Panc1 (cell line): ENCODE results near the gene LYRM4. TPM values are rescaled to one million over a fixed set of nuclear protein-coding genes. Genes with fewer than 3 reads are reported as not detected.

ENCODE experiments used
- ATAC-seq: fragments of 200-7000 bp; cut with Tn5 transposase; 2 replicates; pipeline ENCODE4 v1.9.1; 2020; ENCODE audit warnings: mild to moderate bottlenecking, moderate library complexity
- BruUV-seq: library from RNA; stranded (reverse); fragments of 400-500 nt; replicated peaks from 2 replicates; lab custom pipeline; 2021; lab: Mats Ljungman, UMichigan
- CTCF ChIA-PET: fragments of 300-600 bp; sonication (Branson Sonifier 250); formaldehyde crosslinking; loops from one replicate; lab custom pipeline; 2022; ENCODE audit warnings: antibody characterized with exemption; lab: Charles Lee
- POLR2A ChIA-PET: fragments of 300-600 bp; sonication (Branson Sonifier 250); formaldehyde crosslinking; loops from one replicate; lab custom pipeline; 2022; ENCODE audit warnings: antibody characterized with exemption; lab: Charles Lee
- DNase-seq: peaks from one replicate; pipeline ENCODE4 v3.0.0-alpha.2; 2010; ENCODE audit warnings: low read depth, low spot score
- H3K27ac ChIP-seq: 2 replicates; pipeline ENCODE4 v1.5.1; 2011; ENCODE audit warnings: mild to moderate bottlenecking, low read length, inconsistent platforms
- H3K27me3 ChIP-seq: fragments of 200-500 bp; sonication (Bioruptor generic); 2 replicates; pipeline ENCODE4 v1.6.0; 2014; ENCODE audit warnings: low read length, inconsistent platforms; ENCODE audit not compliant: control insufficient read depth, insufficient read depth
- H3K36me3 ChIP-seq: fragments of 200-500 bp; sonication (Bioruptor generic); 2 replicates; pipeline ENCODE4 v1.5.1; 2014; ENCODE audit warnings: inconsistent platforms, mild to moderate bottlenecking, low read length, moderate library complexity; ENCODE audit not compliant: control insufficient read depth, insufficient read depth
- H3K4me1 ChIP-seq: 2 replicates; pipeline ENCODE4 v1.5.1; 2011; ENCODE audit warnings: inconsistent platforms, mild to moderate bottlenecking, low read length, moderate library complexity; ENCODE audit not compliant: control insufficient read depth, insufficient read depth
- H3K4me3 ChIP-seq, 2 experiments: 2 replicates each; pipeline ENCODE4 v1.5.1; 2011 to 2012; ENCODE audit warnings: low read depth in 2 of 2, low read length in 2 of 2, mild to moderate bottlenecking in 2 of 2, inconsistent platforms in 1 of 2, moderate library complexity in 1 of 2
- H3K9me3 ChIP-seq: fragments of 200-500 bp; sonication (Bioruptor generic); 2 replicates; pipeline ENCODE4 v1.5.1; 2014; ENCODE audit warnings: low read depth, mild to moderate bottlenecking, inconsistent platforms, low read length, moderate library complexity; ENCODE audit not compliant: control insufficient read depth, insufficient read depth
- CTCF ChIP-seq: fragments of 450-650 bp; IDR thresholded peaks from 2 replicates; pipeline ENCODE4 v1.5.1; 2017; ENCODE audit warnings: mild to moderate bottlenecking
- POLR2AphosphoS5 ChIP-seq: IDR thresholded peaks from 2 replicates; pipeline ENCODE4 v1.6.1; 2012; ENCODE audit warnings: mild to moderate bottlenecking, low read depth, low read length, moderate library complexity
- REST ChIP-seq, 2 experiments: IDR thresholded peaks; 2 replicates each; pipeline ENCODE4 v1.6.1; 2011 to 2012; ENCODE audit warnings: low read depth in 2 of 2, control low read depth in 1 of 2, low read length in 1 of 2, mild to moderate bottlenecking in 1 of 2, moderate library complexity in 1 of 2; ENCODE audit not compliant: insufficient read depth in 1 of 2
- SIN3A ChIP-seq: IDR thresholded peaks from 2 replicates; pipeline ENCODE4 v1.6.1; 2012; ENCODE audit warnings: low read depth, mild to moderate bottlenecking, low read length, moderate library complexity, borderline replicate concordance; ENCODE audit not compliant: insufficient read depth
- TCF7L2 ChIP-seq: IDR thresholded peaks from 2 replicates; pipeline ENCODE4 v1.6.1; 2011; ENCODE audit warnings: mild to moderate bottlenecking, low read depth, low read length, inconsistent platforms
- in situ Hi-C: cut with HindIII; loops from 2 replicates; pipeline ENCODE4 v1.10.0; 2016; ENCODE audit warnings: low sequenced_read_pairs, low pct_unique_long_range_greater_than_20kb
- intact Hi-C: fragments of 100-400 bp; cut with micrococcal nuclease; formaldehyde crosslinking; loops from one replicate; pipeline ENCODE4 v1.10.0; 2022; ENCODE audit not compliant: unreplicated experiment
- total RNA-seq: library from RNA; stranded (reverse); gene quantifications from one replicate; pipeline ENCODE4 v1.2.1, GENCODE V29; 2021; ENCODE audit not compliant: unreplicated experiment

The LYRM4 gene
- total RNA-seq, 1 experiment from 2014 or later = 27.4 TPM

- peaks cover 7% of the 10 kb centered on the region; the same call in 1 of the 2 replicates for H3K36me3 ChIP-seq
- intact Hi-C loops (no loop called here), in situ Hi-C loops (no loop called here)
- ATAC-seq (no peak), DNase-seq (no peak)
- H3K9me3 ChIP-seq = no peaks in the 10 kb centered on the region
- no peaks in the 10 kb centered on the region for H3K27me3 ChIP-seq
- H3K4me3 ChIP-seq = no peak overlapping the region
- H3K4me1 ChIP-seq = peaks cover 10% of the 10 kb centered on the region
- no TSS peak for BruUV-seq
- POLR2A ChIA-PET = no interaction called here
- CTCF ChIA-PET = no interaction called here
- TF ChIP-seq POLR2AphosphoS5 (no peak), REST (IDR thresholded peaks at IDR 0.05; ENCODE audit: insufficient read depth in 1 of 2, low read depth in 2 of 2, low read length in 1 of 2) (no peak), CTCF (no peak)
- H3K27ac ChIP-seq = no peak overlapping the region
Observed at GRCh38 chr6:5256952-5257351, 3.8 kb downstream of the LYRM4 start.

GRCh38 chr6:5250911-5251310, 9.8 kb downstream of the LYRM4 start:
- TF ChIP-seq POLR2AphosphoS5 (no peak), REST (IDR thresholded peaks at IDR 0.05; ENCODE audit: insufficient read depth in 1 of 2, low read depth in 2 of 2, low read length in 1 of 2) (no peak), CTCF (no peak), TCF7L2 (no peak), SIN3A (no peak)
- Histone ChIP-seq H3K9me3 (no peaks in the 10 kb centered on the region), H3K4me3 (no peak overlapping the region), H3K36me3 (no peaks in the 10 kb centered on the region), H3K4me1 (no peaks in the 10 kb centered on the region), H3K27me3 (no peaks in the 10 kb centered on the region), H3K27ac (no peak overlapping the region)
- ChIA-PET POLR2A (no interaction called here), CTCF (no interaction called here)
- intact Hi-C loops = no loop called here
- no peak for ATAC-seq
- no TSS peak for BruUV-seq
- DNase-seq = no peak
- in situ Hi-C loops = no loop called here
